Erythroblast (primary cell): ENCODE results near the gene TACR2.

Experiments used
- DNase-seq, 2 experiments: peaks; one replicate each; lab custom pipeline; 2025; lab: John Stamatoyannopoulos, UW
- GATA1 ChIP-seq: IDR thresholded peaks from 2 replicates; pipeline ENCODE4 v1.6.1; 2011; ENCODE audit warnings: low read depth, mild to moderate bottlenecking, control low read depth, low read length, moderate library complexity
- POLR2A ChIP-seq: IDR thresholded peaks from 2 replicates; pipeline ENCODE4 v1.6.1; 2011; ENCODE audit warnings: mild to moderate bottlenecking, low read length

TACR2 gene

DNA sequence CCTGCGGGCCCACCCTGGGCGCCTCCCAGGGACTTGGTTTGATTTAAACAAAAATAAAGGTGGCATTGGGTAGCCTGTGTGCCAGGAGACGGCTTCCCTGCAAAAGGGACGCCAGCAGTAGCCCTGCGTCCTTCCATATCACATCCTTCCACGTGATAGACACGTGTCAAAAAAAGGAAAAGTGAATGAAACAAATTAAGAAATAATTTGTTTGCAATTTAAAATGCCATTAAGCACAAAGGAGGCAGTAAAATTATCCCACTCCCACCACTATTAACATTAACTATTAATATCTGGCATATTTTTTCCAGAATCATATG is 7.6 kb downstream of the TACR2 start:
- DNase-seq: no peak
- TF ChIP-seq GATA1 (no peak), POLR2A (no peak)

DNA sequence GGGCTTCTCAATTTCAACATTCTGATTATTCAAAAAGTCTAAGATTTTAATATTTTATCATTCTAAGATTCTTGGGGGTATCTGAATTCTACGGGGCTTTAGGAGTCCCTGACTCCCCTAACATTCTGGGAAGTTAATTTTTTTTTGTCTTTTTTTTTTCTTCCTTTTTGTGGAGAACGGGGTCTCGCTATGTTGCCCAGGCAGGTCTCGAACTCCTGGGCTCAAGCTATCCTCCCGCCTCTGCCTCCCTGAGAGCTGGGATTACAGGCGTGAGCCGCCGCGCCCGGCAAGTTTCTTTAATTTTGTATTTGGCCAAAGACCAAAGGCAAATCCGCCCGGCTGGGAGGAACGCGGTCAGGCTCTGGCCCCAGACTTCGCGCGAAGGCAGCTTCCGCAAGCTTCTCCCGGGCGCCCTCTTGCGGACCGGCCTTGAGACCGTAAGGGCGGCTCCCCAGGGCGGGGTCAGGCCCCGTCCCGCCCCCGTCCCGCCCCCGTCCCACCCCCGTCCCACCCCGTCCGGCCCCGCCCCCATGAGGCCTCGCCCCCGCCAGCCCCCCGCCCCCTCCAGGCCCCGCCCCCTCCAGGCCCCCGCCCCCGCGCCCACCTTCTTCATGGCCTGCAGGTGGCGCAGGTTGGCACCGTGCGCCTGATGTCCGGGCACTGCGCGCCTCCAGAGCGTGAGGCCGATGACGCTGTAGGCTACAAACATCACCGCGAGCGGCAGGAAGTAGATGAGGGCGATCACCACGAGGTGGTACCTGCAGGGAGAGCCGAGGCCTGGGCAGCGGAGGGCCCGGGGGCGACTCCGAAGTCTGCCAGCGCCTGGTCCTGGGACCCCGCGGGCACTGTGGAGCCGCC is 8.2 kb downstream of the TACR2 start:
- DNase-seq: peak; percentile 93 to 96
- TF ChIP-seq GATA1: no peak
- peak; percentile 34 for TF ChIP-seq POLR2A

DNA sequence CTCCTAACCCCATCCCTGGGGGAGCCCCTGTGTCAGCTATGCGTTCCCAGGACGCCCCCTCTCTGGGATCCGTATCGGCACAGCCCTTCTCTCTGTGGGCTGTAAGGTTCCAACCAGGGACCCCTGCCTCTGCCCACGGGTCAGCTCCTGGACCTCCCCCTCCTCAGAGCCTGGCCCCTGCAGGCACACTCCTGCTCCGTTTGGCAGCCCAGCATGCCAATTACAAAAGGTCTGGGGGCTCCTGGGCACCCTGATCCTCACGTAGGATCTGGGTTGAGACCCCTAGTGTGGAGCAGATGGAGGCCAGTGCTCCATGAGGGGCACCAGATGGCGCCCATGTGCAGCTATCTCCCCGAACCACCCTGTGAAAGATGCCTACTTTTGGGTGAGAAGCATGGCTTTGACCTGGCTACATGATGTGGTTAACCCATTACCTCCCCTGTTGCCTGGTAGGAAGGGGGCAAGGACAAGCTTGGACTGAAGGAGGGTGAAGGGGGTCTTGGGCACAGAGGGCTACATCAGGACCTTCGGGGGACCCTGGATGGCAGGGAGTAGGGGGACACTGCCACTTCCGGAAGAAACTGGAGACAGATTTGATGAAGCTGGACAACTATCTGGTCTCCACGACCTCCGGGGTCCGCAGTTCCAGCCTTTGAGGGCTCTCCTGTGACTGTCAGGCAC is 9.0 kb downstream of the TACR2 start:
- DNase-seq: peak; percentile 52
- no peak for TF ChIP-seq GATA1
- TF ChIP-seq POLR2A: no peak

DNA sequence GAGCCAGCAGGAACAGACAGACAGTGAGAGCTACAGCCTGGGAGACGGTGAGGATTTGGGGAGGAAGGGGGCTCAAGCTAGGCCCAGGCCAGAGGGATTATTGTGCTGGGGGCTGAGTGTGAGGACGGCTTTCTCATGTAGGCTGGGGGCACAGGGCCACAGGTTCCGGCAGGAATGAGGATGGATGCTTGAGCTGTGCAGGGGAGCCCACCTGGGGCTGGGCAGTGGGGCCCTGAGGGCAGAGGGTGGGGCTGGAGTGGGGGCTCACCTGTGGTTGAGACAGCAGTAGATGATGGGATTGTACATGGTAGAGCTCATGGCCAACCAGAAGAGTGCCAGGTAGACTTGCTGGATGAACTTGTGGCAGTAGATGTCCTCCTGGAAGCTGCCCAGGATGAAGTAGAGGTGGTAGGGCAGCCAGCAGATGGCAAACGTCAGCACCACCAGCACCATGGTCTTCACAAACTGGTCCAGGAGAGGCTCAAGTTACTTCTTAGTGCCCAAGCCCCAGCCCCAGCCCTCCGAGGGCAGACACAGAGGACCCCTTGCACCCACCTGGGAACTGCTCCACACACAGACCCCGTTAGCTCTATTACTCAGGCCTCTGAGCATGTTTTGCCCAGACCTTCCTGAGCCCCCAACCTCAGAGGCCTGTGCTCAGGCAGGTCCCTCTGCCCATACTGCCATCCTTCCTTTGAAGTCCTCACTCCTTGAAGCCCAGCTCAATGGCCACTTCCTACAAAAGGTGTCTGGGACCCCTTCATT is 9.7 kb downstream of the TACR2 start:
- no peak for TF ChIP-seq POLR2A
- TF ChIP-seq GATA1: no peak
- peak in 1 of 2 experiments; percentile 30 for DNase-seq

DNA sequence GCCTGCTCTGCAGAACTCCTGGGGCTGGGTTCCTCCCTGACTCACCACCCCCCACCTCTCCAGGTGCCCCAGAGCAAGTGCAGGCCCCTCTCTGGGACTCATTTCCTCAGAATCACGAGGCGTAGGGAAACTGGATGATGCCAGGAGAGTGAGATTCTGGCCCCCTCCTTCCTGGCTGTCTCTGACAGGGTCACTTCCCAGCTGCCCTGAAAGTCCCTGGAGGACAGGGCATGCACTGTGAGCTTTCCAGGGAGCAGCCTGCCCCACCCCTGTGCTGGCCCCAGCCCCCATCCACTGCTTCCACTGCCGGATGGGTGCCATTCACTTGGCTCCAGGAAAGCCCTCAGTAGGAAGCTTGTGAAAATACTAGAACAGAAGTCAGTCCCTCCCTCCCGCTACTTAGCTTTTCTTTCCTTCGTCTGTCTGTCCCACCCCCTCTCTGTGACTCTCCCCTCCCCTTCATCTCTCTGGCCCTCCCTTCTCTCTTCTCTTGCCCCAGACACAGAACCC is 10.4 kb downstream of the TACR2 start:
- TF ChIP-seq POLR2A: no peak
- no peak for TF ChIP-seq GATA1
- no peak for DNase-seq

DNA sequence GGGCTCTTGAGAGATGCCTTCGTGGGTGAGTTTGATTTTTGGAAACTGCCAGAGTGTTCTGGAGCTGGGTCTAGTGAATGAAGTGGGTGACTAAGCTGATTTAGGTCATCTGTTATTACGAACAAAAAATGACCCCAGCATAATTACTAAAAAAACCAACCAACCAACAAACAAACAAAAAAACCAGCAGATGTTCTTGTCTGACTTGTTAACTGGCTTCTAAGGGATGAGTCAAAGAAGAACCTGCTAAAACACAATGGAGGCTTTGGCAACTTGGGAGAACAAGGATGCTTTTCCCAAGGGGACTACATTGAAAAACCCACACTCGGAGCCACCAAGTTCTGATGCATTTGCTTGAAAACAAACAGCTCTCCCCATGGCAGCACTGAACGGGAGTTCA is 11.5 kb downstream of the TACR2 start:
- TF ChIP-seq GATA1: no peak
- no peak for TF ChIP-seq POLR2A
- no peak for DNase-seq

DNA sequence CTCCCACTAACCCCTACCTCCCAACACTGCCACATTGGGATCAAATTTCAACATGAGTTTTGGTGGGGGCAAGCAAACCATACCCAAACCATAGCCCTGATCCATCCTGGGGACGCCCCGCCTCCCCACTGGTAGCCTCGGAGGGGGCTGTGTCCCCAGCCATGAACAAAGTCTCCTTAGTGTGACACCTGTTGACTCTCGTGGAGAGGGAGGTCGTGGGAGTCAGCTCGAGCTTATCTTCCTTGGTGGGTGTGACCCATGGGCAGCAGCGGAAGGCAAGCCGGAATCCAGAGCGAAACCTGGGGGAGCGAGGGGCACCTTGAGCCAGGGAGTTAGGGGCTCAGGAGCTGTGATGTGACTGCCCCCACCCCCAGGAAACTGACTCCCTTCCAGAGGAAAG is 11.9 kb downstream of the TACR2 start:
- no peak for DNase-seq
- no peak for TF ChIP-seq POLR2A

DNA sequence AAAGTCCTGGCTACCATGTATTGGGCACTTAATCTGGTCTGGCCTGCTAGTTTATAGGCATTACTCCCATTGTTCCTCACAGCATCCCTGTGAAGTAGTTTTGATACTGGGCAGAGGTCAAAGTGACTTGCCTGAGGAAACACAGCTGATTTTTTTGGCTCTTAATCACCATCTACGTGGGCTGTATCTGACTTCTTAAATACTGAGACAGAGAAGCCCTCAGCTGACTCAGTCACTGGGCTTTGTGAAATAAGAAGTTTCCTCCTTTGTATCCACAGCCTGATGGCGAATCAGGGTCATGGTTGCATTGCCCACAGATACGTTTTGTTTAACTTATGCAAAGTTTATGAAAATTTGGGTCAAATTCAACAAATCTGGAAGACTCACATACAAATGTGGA is 13.2 kb downstream of the TACR2 start:
- no peak for TF ChIP-seq POLR2A
- no peak for DNase-seq

DNA sequence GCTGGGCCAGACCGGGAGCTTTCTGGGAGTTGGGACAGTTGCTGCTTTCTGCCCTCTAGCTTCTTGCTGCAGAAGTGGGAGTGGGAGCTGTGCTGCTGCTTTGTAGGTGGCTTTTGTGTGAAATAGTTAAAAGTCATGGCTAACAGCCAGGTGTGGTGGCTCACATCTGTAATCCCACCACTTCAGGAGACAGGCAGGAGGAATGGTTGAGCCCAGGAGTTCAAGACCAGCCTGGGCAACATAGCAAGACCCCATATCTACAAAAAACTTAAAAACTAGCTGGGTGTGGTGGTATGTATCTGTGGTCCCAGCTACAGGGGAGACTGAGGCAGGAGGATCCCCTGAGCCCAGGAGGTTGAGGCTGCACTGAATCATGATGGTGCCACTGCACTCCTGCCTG is 13.7 kb downstream of the TACR2 start:
- TF ChIP-seq POLR2A: no peak
- no peak for DNase-seq

DNA sequence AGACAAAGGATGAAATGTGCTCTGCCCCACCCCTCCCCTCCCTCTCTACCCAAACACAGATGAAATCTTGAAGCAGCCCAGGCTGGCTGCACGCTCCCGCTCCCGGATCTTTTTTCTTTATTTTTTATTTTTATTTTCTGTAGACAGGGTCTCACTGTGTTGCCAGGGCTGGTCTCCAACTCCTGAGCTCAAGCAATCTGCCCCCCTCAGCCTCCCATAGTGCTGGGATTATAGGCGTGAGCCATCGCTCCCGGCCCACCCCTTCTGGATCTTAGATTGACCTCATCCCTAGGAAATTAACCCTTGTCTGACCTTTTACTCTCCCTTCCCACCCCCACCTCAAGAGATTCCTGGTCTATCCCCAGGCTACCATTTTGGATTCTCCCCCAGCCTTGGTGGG is 14.3 kb downstream of the TACR2 start:
- DNase-seq: no peak

DNA sequence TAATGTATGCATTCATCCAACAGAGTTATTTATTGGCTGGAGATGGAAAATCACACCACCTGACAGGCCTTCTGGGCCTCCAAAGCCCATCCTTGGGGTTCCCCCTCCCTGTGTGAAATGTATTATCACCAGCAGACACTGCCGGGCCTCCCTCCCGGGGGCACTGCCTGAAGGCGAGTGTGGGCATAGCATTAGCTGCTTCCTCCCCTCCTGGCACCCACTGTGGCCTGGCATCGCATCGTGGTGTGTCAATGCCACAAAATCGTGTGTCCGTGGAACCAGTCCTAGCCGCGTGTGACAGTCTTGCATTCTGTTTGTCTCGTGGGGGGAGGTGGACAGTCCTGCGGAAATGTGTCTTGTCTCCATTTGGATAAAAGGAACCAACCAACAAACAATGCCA is 15.3 kb downstream of the TACR2 start:
- no peak for DNase-seq
- TF ChIP-seq GATA1 (no peak), POLR2A (no peak)

More for the DNA sequence above, 14.3 kb downstream of the TACR2 start:
- TF ChIP-seq POLR2A (no peak), GATA1 (no peak)

DNA sequence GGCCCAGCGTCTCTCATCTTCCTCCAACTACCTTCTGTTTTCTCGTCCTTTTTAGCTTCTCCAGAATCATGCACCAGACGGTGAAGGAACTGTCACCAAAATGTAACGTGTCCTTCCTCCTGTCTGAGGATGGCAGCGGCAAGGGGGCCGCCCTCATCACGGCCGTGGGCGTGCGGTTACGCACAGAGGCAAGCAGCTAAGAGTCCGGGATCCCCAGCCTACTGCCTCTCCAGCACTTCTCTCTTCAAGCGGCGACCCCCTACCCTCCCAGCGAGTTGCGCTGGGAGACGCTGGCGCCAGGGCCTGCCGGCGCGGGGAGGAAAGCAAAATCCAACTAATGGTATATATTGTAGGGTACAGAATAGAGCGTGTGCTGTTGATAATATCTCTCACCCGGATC is 15.8 kb downstream of the TACR2 start:
- DNase-seq: no peak
- TF ChIP-seq POLR2A (no peak), GATA1 (no peak)

DNA sequence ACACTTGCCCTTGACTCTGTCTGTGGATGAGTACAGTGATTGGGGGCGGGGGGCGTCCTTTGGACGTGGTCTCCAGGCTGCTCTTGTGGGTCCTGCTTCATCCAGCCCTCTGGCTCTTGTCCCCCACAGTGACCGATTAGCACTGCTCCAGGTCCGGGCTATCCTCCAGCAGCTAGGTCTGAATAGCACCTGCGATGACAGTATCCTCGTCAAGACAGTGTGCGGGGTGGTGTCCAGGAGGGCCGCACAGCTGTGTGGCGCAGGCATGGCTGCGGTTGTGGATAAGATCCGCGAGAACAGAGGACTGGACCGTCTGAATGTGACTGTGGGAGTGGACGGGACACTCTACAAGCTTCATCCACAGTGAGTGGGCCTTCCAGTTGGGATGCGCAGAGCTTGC is 18.3 kb downstream of the TACR2 start:
- no peak for DNase-seq
- TF ChIP-seq POLR2A (no peak), GATA1 (no peak)

DNA sequence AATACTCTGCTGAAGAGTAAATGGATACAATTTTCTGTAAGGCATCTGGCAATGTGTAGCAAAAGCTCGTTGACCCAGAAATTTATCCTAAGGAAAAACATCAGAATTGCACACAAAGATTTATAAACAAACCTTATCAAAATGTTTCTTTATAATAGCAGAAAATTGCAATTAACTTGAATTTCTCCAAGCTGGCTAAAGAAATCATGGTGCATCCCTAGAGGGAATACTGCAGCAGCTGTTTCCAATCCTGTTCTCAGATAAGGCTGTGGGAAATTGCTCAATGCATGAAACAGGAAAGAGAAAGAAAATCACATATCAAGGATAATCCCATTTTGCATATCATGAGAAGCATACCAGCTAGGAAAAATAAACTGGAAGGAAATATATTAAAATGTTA is 18.7 kb downstream of the TACR2 start:
- TF ChIP-seq GATA1: no peak
- no peak for TF ChIP-seq POLR2A

DNA sequence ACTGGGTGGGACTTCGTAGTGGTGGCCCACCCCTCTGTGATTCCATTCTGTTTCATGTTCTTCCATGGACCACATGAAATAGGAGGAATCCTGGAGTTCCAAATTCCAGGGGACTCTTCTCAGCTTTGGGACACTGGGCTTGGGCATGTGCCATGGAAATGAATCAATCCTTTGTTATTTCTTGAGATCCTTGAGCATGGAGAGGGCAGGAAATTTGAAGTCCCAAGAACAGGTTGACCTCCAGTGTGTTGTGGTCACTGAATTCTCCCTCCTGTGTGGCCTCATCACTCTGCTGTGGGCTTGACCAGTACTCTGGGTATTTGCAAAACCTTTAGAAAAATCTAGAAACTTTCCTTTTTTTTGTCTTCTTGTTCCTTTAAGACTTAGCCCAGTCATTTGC is 22.7 kb downstream of the TACR2 start:
- no peak for TF ChIP-seq POLR2A

More for the DNA sequence above, 18.7 kb downstream of the TACR2 start:
- DNase-seq: no peak

More for the DNA sequence above, 22.7 kb downstream of the TACR2 start:
- no peak for DNase-seq
